ENCODE measurements around the gene KAZN.

The KAZN gene

GRCh38 chr1:14924455-14925331 is 326.2 kb downstream of the KAZN start:
- DNase-seq: no peak

DNA sequence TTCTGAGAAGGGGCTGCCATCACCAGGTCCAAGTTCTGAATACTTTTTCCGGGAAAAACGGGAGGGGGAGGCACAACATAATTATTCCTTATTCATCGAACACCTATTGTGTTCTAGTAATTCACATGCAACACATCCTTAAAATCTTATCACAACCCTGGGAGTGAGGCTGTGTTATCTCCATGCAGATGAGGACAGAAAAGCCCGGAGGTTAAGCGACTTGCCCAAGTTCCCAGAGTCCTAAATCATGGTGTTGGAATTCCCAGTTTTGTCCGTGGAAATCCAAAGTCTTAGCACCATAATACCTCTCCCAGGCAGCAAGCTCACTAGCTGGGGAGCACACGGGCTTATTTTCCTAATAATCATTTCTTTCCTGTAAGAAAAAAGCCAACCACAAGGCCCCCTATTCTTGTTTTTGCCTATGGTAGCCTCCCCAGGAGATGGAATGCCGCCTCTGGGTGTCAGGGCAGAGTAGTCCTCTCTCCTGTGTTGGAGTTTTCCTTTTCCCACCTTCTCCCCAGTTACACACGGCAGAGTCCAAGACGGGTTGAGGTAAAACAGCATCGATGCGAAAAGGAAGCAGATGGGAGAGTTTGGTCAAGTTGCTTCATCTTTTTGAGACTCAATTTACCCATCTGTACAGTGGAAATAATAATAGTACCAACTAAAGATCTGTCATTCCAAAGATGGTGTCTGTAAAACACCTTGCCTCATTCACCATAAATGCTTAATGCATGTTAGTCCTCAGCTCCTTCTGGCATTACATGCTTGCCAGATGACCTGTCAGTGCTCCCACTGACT is 327.1 kb downstream of the KAZN start:
- DNase-seq: no peak

GRCh38 chr1:14926229-14926628 is 327.7 kb downstream of the KAZN start:
- DNase-seq: no peak

DNA sequence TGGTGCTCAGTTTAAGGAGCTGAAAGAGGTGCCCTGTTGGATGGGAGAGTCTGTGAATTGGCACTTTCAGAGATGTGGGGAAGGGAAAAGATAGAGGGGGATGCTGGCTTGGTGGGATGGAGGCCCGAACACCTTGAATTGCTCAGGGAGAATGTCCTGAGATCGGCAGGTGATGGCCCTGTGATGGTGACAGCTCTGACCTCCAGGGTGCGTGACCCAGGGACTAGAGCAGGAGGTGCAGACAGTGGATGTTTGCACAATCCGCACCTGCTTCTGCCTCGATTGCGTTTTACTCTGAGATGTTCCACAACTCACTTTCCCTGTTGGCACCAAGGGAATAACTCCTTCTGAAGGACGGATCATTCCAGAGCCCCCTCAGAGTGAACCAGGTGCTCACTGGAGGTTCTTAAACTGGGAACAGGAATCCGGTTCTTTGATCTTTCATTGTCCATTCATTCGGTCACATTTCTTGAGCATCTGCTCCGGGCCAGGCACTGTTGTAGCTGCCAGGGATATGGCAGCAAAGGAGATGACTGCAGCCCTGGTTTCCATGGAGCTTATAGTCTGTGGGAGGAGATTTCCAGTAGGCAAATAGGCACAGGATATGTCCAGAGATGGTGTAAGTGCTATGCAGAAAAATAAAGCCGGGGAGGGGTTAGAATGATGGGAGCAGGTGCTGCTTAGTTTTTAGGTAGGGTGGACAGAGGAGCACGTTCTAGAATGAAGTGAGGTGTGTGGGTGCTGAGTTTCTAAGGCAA is 328.5 kb downstream of the KAZN start:
- DNase-seq: no peak

GRCh38 chr1:14928412-14928811 is 329.9 kb downstream of the KAZN start:
- DNase-seq: no peak

DNA sequence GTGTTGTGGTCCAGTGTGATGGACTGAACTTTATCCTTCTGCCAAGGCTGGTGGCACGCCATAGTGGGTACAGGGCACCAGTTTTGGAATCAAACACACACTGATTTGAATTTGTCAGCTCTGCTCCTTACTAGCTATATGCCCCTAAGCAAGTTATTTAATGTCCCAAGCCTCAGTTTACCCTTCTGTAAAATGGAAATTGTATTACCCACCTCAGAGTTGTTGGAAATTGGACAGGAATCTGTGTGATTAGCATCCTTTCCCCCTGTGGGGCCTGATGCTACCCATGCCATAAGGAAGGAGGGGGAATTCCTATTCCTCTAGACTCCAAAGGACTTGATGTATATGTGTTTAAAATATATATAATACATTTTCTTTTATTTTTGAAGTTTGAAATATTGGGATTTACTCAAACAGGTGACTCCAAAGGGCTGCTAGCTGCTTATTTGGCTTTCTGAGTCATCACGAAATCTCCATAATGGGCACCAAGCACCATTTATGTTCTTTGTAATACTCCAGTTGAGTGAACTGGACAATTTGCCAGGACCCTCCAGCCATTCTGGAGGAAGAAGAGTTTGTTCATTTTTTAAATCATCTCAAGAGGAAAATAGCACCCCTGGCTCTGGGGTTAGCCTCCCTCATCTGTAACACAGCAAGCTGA is 330.5 kb downstream of the KAZN start:
- DNase-seq: no peak

DNA sequence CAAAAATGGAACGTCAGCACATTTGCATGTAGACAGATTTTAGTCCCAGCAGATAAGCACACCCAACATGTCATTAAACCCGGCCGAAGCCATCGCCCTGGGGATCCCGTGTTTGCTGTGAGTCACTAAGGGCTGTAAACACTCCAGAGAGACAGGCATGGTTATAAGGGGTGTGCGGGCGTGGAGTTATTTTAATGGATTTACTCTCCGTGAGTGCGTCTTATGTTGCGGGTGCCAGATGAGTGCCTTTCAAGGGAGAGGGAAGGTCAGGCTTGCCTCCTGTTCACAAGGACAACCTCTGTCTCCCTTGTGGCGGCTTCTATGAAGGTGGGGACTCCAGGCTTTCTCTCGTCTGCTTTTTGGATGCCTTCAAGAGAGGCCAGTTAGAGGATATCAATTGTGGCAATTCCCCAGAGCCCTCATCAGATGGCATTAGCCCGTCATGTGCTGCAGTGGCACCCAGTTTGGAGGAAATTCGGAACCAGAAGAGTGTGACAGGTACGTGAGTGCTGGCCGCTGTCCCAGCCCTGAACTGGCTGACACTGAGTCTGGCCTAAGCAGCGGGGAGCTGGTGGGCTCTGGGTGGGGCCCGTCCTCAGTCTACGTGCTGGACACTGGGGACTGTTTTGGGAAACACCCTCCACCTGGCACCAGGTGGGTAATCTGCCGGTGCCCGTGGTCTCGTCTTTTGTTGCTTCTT is 331.2 kb downstream of the KAZN start:
- DNase-seq: peak; percentile 87

DNA sequence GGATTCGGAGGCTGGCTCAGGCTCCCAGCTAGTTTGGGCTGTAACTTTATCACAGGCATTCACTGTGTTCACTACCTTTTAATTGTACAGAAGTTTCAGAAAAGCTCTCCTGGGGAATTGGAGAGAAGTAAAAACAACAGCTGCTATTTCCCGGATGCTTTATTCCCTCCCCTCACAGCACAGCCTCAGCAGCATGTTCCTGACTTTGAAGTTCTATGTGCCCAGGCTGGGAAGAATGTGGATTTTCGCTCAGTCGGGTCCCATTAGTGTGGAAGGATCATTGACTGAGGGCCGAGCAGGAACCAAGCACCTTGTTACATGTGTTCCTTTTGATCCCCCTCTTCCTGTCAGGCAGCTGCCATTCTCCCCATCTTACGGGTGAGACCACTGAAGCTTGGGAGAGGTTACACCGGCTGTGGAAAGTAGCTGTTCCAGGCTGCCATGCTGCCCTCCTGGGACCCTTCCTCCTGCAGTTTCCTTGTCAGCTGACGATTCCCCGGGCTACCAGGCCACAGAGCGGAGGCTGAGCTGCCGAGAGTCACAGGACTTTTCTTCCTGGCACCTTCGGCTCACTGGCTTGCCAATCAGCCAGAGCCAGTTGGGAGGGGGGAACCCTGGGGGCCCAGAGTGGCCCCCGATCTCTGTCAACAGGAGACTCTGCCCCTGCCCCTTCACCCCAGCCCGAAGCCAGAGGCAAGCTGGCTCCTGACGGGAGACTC is 331.9 kb downstream of the KAZN start:
- no peak for DNase-seq

GRCh38 chr1:14932034-14932638 is 333.7 kb downstream of the KAZN start:
- DNase-seq: no peak

- DNase-seq: no peak
These were observed 336.4 kb downstream of the KAZN start for GRCh38 chr1:14934867-14935266.

DNA sequence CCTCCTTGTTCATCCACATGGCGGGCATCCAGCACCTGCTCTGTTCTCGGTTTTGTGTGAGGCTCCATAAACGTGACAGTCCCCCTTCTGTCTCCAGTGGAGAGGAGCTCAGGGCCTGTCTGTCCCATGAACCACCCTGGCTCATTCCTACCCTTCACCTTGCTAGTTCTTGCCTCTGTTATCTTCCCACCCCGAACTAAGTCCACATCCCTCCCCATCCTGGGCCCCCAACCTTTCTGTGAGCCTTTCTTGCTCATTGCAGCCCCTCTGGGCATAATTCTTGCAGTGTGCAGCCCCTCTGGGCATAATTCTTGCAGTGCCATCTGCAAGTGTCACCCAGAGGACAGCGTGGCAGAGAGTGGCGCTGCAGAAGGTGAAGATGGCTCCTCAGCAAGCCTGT is 338.3 kb downstream of the KAZN start:
- DNase-seq: no peak

- no peak for DNase-seq
These were observed 338.9 kb downstream of the KAZN start for GRCh38 chr1:14937288-14937949.

DNA sequence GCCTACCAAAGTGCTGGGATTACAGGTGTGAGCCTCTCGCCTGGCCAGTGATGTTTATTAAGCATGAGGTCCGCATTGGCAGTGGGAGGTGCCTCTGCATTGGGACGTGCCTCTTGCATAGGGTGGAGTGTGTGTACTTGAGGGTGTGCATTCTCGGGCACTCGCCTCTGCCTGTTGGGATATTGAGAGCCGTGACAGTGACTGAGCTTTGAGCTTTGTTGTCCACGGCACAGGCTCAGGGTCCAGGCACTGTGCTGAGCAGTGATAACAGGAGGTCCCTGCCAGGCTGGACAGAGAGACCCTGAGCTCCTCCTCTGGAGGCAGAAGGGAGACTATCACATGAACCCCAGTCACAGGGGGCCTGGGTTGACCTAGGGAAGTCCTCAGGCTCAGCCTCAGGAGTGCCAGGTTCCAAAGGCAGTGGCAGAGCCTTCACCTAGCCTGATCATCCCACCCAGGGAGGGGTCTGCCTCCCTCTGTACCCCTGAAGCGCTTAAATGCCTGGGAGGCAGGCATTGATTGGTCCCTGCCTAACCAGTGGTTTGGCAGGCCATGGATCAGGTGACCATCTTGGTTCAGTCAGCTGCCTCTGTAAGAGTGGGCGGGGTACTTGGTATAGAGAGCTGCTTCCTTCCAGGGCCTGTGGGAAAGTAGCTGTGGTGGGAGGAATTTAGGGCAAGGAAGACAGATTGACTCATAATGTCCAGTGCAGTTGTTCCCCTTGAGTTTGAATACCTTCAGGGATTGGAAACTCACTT is 341.2 kb downstream of the KAZN start:
- no peak for DNase-seq

- peak; percentile 55 for DNase-seq
These were observed 341.9 kb downstream of the KAZN start for GRCh38 chr1:14940285-14940870.

DNA sequence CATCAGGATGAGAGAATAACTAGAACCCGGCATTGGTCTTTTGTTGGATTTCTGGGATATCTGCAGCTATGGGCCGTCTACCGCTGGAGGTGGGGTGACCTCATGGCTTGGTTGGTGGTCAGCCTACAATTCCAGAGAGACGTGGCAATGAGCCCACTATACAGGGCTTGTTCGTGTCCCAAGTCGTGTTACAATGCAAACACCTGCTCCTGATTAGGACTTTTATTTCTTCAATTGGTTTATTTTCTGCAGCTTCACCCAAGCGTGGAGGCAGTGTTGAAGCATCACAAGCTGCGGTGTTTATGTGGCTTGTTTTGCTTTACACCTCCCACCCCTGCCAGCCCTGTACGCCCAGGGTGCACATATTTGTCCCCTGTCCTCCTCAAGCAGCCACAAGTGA is 343.4 kb downstream of the KAZN start:
- no peak for DNase-seq

GRCh38 chr1:14944471-14944985 is 346.0 kb downstream of the KAZN start:
- DNase-seq: no peak

- DNase-seq: no peak
These were observed 346.9 kb downstream of the KAZN start for GRCh38 chr1:14945132-14946010.

GRCh38 chr1:14946011-14946359 is 347.5 kb downstream of the KAZN start:
- DNase-seq: no peak

Data from NCI-H510A (cell line).